Measurements from ENCODE around the gene RABGAP1L.

DNA sequence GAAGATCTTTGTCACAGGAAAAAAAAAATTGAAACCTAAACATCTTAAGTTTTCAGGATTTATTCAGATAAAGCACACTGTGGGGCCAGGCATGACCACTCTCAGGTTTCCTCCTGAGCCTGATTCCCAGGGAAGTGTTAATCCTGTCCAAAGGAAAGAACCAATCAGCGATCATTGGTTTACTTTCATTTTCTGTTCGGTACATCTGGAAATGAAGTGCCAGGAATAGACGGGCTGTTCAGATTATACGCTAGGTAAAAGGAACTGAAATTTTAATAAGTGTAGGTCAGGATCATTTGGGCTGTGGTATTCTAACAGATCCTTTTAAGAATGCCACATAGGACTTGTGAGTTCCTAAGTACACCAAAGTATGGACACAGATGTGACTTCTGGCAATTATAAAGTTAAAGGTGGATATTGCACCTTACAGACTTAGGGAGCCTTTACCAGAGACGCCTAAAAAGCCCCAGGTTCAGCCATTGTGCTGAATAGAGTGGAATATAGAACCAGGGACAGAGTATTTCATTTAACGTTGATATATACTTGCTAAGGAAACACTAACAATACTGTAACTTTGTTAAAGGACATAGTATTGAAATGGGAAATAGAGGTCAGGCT lies 831.2 kb downstream of the RABGAP1L start:
- TF ChIP-seq, protein P1, sequence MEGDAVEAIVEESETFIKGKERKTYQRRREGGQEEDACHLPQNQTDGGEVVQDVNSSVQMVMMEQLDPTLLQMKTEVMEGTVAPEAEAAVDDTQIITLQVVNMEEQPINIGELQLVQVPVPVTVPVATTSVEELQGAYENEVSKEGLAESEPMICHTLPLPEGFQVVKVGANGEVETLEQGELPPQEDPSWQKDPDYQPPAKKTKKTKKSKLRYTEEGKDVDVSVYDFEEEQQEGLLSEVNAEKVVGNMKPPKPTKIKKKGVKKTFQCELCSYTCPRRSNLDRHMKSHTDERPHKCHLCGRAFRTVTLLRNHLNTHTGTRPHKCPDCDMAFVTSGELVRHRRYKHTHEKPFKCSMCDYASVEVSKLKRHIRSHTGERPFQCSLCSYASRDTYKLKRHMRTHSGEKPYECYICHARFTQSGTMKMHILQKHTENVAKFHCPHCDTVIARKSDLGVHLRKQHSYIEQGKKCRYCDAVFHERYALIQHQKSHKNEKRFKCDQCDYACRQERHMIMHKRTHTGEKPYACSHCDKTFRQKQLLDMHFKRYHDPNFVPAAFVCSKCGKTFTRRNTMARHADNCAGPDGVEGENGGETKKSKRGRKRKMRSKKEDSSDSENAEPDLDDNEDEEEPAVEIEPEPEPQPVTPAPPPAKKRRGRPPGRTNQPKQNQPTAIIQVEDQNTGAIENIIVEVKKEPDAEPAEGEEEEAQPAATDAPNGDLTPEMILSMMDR (IDR thresholded peaks at IDR 0.05), result no peak
- no peak for TF ChIP-seq CREM (CRISPR knock-in tag; IDR thresholded peaks at IDR 0.05)
